Small intestine (tissue), 7 donors: ENCODE measurements around the gene PIK3C3. TPM values are rescaled to one million over a fixed set of nuclear protein-coding genes. Genes with fewer than 3 reads are reported as not detected.

Experiments
- DNase-seq, 2 donors: peaks; one replicate each; pipeline versions ENCODE4 v3.0.0 to v3.0.0-alpha.2; 2013
- FAIRE-seq: peaks from 2 replicates; lab custom pipeline; 2012; peaks lifted over from hg19 to GRCh38; lab: Jason Lieb, UNC
- H3K27ac ChIP-seq, 3 donors: one replicate each; pipeline ENCODE4 v1.5.1; 2013; ENCODE audit warnings: low read length in 2 of 3, mild to moderate bottlenecking in 2 of 3, control low read depth in 1 of 3, inconsistent platforms in 1 of 3, low read depth in 1 of 3, moderate library complexity in 1 of 3
- H3K27me3 ChIP-seq, 3 donors: one replicate each; pipeline ENCODE4 v1.6.1; 2013; ENCODE audit warnings: low read length in 3 of 3, inconsistent platforms in 1 of 3; ENCODE audit not compliant: control insufficient read depth in 3 of 3, insufficient read depth in 3 of 3
- H3K36me3 ChIP-seq, 3 donors: one replicate each; pipeline ENCODE4 v1.6.1; 2013; ENCODE audit warnings: low read length in 3 of 3, inconsistent platforms in 1 of 3, low read depth in 1 of 3, mild to moderate bottlenecking in 1 of 3, moderate library complexity in 1 of 3; ENCODE audit not compliant: control insufficient read depth in 3 of 3, insufficient read depth in 2 of 3
- H3K4me1 ChIP-seq, 3 donors: one replicate each; pipeline ENCODE4 v1.6.1; 2013; ENCODE audit warnings: low read length in 2 of 3, inconsistent platforms in 1 of 3, low read depth in 1 of 3, mild to moderate bottlenecking in 1 of 3, moderate library complexity in 1 of 3; ENCODE audit not compliant: control insufficient read depth in 3 of 3, insufficient read depth in 2 of 3
- H3K4me3 ChIP-seq, 3 donors: one replicate each; pipeline ENCODE4 v1.5.1; 2013; ENCODE audit warnings: low read length in 3 of 3, control low read depth in 1 of 3, inconsistent platforms in 1 of 3, low read depth in 1 of 3, mild to moderate bottlenecking in 1 of 3, moderate library complexity in 1 of 3
- H3K9me3 ChIP-seq, 2 donors: one replicate each; pipeline ENCODE4 v1.6.1; 2013; ENCODE audit warnings: low read depth in 1 of 2, low read length in 1 of 2; ENCODE audit not compliant: control insufficient read depth in 2 of 2, insufficient read depth in 1 of 2
- WGBS, 3 donors: extraction: QIAGEN DNeasy Blood & Tissue Kit; methylation state at CpG; one replicate each; pipeline ENCODE4 v1.1.7; 2013; 5-methylcytosine and 5-hydroxymethylcytosine counted together
- polyA plus RNA-seq, 4 donors: library from polyadenylated mRNA; stranded (reverse) in 3 of 4; unstranded in 1 of 4; fragments of 200-250 nt in 3 of 4; fragments of 120-200 nt in 1 of 4; gene quantifications; one replicate each; pipeline versions ENCODE4 v1.2.1 to v1.2.3, GENCODE V29; 2013
- donor health status: healthy with polysubstance abuse.
- donor health status: control.
- donor health status: control.
- donor health status: Bipolar disorder and iron deficiency.
- donor health status: healthy.

Gene PIK3C3
- polyA plus RNA-seq, 4 donors, result 17.0 to 42.0 (median 20.9) TPM

DNA sequence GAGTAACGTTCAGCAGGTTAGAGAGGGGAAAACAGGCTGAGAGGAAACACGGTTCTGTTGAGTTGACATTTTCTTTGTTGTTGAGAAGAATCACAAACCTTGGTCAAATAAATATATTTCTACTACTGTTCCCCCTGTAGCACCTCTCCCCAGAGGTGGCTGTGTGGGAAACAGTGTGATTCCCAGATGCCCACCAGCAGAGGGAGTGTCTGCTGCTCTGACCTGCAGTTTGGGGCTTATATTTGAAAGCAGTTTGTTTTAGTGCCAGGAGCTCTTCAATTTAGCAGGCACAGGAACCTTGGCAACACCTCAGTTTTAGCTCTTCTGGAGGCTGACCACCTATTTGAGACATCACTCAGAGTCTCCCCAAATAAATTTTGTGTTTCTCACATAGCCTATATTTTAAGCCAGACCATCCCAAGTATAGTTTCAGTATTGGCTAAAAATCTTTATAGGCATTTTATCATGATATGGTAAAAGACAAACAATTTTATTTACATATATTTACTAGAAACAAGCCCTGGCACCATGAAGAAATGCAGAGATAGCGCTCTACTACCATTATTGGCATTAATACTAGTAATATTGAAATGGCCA lies 75.7 kb downstream of the PIK3C3 start:
- peak in 1 of 2 donors; percentile 20 for DNase-seq
- no peak overlapping the region for H3K4me3 ChIP-seq
- no peaks in the 10 kb centered on the region for H3K9me3 ChIP-seq
- no peak for FAIRE-seq
- H3K27me3 ChIP-seq, result no peaks in the 10 kb centered on the region
- peaks cover 0 to 2% (median 0%) of the 10 kb centered on the region in 3 donors for H3K4me1 ChIP-seq
- H3K36me3 ChIP-seq, result peaks cover 3 to 16% (median 13%) of the 10 kb centered on the region in 3 donors
- no peak overlapping the region for H3K27ac ChIP-seq
- WGBS, 3 donors, result 81 to 91% (median 88%) methylated on average over 3 of the region's 3 CpGs

DNA sequence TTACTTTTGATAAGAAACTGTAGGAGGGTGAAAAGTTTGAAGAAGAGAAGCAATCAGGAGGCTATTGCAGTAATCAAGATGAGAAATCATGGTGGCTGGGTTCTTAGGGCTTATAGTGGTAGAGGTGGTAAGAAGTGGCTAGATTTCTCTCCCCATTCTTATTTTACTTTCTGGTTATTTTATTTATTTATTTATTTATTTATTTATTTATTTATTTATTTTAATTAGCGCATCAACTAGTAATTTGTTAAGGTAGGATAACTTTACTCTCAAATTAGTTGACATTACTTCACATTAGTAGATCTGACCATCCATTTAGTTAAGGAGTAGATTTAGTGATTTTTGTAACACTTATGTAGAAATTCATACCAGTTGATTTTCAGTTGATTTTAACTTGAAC lies 77.4 kb downstream of the PIK3C3 start:
- peaks cover 0 to 2% (median 0%) of the 10 kb centered on the region in 3 donors for H3K4me1 ChIP-seq
- peaks cover 4 to 14% (median 13%) of the 10 kb centered on the region in 3 donors for H3K36me3 ChIP-seq
- no peak for DNase-seq
- WGBS, 3 donors, result 95 to 98% (median 98%) methylated on average over 1 of the region's 1 CpG
- H3K27me3 ChIP-seq, result no peaks in the 10 kb centered on the region
- FAIRE-seq, result no peak
- H3K27ac ChIP-seq, result no peak overlapping the region
- H3K4me3 ChIP-seq, result no peak overlapping the region
- no peaks in the 10 kb centered on the region for H3K9me3 ChIP-seq

GRCh38 chr18:42033137-42033810 lies 78.2 kb downstream of the PIK3C3 start:
- Histone ChIP-seq H3K36me3 (peaks cover 4 to 13% (median 13%) of the 10 kb centered on the region in 3 donors), H3K9me3 (no peaks in the 10 kb centered on the region), H3K4me3 (no peak overlapping the region), H3K4me1 (peaks cover 0 to 2% (median 0%) of the 10 kb centered on the region in 3 donors), H3K27me3 (no peaks in the 10 kb centered on the region), H3K27ac (no peak overlapping the region)
- WGBS, 3 donors, result 78 to 93% (median 92%) methylated on average over 1 of the region's 1 CpG
- DNase-seq, result no peak
- FAIRE-seq, result no peak

- 75 to 100% (median 100%) methylated on average over 1 of the region's 1 CpG for WGBS, 3 donors
- FAIRE-seq (no peak), DNase-seq (peak in 1 of 2 donors; percentile 6)
These were observed 83.9 kb downstream of the PIK3C3 start for GRCh38 chr18:42038936-42039335.

DNA sequence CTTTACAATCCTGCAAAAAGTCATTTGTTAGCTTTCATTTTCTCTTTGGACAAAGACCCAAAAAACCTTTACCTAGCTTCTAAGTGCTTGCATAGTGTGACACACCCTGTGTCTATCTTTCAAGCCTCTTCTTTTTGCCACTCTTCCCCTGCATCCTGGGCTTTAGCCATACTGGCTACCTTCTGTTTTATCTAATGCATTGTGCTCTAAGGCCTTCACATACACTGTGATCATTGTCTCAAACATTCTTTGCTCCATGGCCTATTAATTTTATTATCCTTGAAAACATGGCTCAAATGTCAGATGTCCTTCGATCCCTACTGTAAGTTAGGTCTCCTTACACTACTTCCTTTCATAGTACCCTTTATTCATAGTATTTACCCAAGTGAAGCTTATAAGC lies 84.4 kb downstream of the PIK3C3 start:
- no peaks in the 10 kb centered on the region for H3K9me3 ChIP-seq
- H3K4me1 ChIP-seq, result no peaks in the 10 kb centered on the region
- H3K36me3 ChIP-seq, result peaks cover 5 to 17% (median 10%) of the 10 kb centered on the region in 3 donors
- no peak for FAIRE-seq
- H3K27ac ChIP-seq, result no peak overlapping the region
- no peak overlapping the region for H3K4me3 ChIP-seq
- no peak for DNase-seq
- 88 to 92% (median 88%) methylated on average over 1 of the region's 1 CpG for WGBS, 3 donors
- no peaks in the 10 kb centered on the region for H3K27me3 ChIP-seq

More at GRCh38 chr18:42038936-42039335, 83.9 kb downstream of the PIK3C3 start:
- H3K4me3 ChIP-seq, result no peak overlapping the region
- no peak overlapping the region for H3K27ac ChIP-seq
- no peaks in the 10 kb centered on the region for H3K4me1 ChIP-seq
- H3K27me3 ChIP-seq, result no peaks in the 10 kb centered on the region
- no peaks in the 10 kb centered on the region for H3K9me3 ChIP-seq
- H3K36me3 ChIP-seq, result peaks cover 4 to 16% (median 7%) of the 10 kb centered on the region in 3 donors

DNA sequence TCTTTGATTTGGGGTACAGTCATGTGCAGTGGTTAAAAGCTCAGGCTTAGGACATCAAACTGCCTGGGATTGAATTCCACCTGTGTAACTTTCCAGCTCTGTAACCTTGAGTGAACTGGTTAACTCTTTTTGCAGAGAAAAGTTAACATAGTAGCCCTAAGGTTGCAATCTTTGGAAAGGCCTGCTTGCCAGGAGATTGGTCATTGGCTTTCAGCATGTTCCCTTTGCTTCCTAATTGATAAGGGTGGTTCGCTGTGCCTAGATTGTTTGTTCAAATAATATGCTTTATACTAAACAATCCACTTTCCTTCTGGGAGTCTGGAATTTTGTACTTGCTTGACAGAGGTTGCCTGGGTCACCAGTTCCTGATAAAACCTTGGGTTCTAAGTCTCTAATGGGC lies 86.8 kb downstream of the PIK3C3 start:
- no peak overlapping the region for H3K27ac ChIP-seq
- no peak for FAIRE-seq
- peaks cover 3 to 19% (median 11%) of the 10 kb centered on the region in 3 donors for H3K36me3 ChIP-seq
- H3K9me3 ChIP-seq, result no peaks in the 10 kb centered on the region
- DNase-seq, result no peak
- no peaks in the 10 kb centered on the region for H3K4me1 ChIP-seq
- no peaks in the 10 kb centered on the region for H3K27me3 ChIP-seq
- WGBS, 3 donors, result 66 to 74% (median 69%) methylated on average over 1 of the region's 1 CpG
- no peak overlapping the region for H3K4me3 ChIP-seq

- FAIRE-seq (no peak), DNase-seq (peak in 1 of 2 donors; percentile 38)
- Histone ChIP-seq H3K27me3 (no peaks in the 10 kb centered on the region), H3K9me3 (no peaks in the 10 kb centered on the region), H3K4me3 (no peak overlapping the region), H3K36me3 (peaks cover 5 to 15% (median 10%) of the 10 kb centered on the region in 3 donors), H3K4me1 (peaks cover 0 to 14% (median 0%) of the 10 kb centered on the region in 3 donors), H3K27ac (no peak overlapping the region)
- 96 to 100% (median 98%) methylated on average over 1 of the region's 1 CpG for WGBS, 3 donors
These were observed 90.3 kb downstream of the PIK3C3 start for GRCh38 chr18:42045346-42045745.

GRCh38 chr18:42047721-42048120 lies 92.7 kb downstream of the PIK3C3 start:
- Histone ChIP-seq H3K36me3 (peaks cover 6 to 14% (median 6%) of the 10 kb centered on the region in 3 donors), H3K9me3 (no peaks in the 10 kb centered on the region), H3K27ac (peak overlapping the region in 1 of 3 donors; percentile 43), H3K27me3 (no peaks in the 10 kb centered on the region), H3K4me1 (peaks cover 0 to 14% (median 0%) of the 10 kb centered on the region in 3 donors), H3K4me3 (no peak overlapping the region)
- no peak for FAIRE-seq
- DNase-seq, result peak in 1 of 2 donors; percentile 30
